ENCODE data around the gene ATP13A3.

Gene ATP13A3

DNA sequence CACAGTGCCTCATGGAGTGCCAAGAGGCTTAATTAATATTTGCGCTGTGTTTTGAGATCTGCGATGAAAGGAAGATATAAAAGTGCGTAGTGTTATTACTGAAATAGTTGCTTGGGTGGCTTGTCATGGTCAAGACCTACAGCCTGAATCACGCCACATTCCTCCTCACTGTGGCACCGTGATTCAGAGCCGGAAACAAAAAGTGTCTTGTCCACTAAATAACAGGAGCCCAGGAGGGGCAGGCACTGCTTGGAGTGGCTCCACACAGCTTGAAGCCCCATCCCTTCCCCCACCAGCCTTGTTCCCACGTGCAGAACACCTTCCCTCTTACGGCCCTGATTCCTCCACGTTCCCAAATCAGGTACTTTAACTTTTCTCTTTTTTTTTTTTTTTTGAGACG, 116.0 kb downstream of the ATP13A3 start:
- no peak for DNase-seq (ENCODE audit: low read depth in 2 of 2)

DNA sequence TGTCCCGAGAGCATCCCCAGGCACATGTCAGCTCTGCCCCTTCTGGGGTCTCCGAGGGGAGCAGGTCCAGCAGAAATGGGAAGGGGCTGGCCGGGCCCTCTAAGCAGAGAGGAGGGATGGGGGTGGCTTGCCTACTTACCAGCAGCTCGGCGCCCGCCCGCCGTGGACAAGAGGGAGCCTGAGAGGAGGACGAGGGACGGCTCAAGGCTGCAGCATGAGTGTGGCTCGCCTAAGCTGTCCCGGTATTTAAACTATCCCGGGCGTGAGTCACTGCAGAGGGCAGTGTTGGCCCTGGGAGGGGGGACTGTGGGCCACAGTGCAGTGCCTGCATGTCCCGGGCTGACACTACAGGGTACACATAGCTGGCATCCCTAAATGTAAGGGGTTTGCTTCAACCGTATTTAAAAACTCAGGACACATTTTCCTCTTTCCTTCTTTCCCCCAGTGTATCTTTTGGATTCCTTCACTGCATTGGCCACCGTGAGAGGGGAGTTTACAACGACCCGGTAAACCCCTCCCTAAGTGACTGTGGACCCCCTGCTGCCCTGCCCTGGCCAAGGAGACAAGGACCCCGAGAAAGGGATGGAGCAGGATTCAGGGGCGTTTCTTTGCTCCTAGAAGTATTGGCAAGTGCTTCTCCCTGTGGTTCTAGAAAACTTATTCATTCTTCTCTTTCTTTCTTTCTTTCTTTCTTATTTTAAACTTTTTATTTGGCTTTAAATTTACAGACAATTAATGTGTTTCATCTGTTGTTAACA, 117.1 kb downstream of the ATP13A3 start, which contains the start of gene LRRC15:
Gene LRRC15 (minus strand): TSS at position 222 of the 758 bp plus-strand sequence. CDS start 8,700 bp downstream, outside the sequence.
- DNase-seq (ENCODE audit: low read depth in 2 of 2): no peak

DNA sequence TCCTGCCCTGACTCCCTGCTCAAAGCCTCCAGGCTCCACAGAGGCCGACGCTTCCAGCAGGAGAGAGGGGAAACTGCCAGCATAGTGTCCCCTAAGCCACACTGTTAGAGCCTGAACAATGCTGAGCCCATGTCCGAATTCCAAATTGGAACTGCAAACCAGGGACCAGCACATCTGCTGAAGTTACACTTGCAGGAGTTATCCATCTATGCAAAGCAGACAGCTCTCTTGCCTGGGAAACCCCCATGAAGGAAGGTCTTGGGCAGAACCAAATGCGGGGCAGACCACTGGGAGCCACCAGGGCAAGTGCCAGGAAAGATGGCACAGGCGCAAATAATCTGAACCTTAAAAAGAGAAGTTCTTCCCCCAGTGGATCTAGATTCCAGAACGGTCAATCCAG, 117.9 kb downstream of the ATP13A3 start:
- no peak for DNase-seq (ENCODE audit: low read depth in 2 of 2)

DNA sequence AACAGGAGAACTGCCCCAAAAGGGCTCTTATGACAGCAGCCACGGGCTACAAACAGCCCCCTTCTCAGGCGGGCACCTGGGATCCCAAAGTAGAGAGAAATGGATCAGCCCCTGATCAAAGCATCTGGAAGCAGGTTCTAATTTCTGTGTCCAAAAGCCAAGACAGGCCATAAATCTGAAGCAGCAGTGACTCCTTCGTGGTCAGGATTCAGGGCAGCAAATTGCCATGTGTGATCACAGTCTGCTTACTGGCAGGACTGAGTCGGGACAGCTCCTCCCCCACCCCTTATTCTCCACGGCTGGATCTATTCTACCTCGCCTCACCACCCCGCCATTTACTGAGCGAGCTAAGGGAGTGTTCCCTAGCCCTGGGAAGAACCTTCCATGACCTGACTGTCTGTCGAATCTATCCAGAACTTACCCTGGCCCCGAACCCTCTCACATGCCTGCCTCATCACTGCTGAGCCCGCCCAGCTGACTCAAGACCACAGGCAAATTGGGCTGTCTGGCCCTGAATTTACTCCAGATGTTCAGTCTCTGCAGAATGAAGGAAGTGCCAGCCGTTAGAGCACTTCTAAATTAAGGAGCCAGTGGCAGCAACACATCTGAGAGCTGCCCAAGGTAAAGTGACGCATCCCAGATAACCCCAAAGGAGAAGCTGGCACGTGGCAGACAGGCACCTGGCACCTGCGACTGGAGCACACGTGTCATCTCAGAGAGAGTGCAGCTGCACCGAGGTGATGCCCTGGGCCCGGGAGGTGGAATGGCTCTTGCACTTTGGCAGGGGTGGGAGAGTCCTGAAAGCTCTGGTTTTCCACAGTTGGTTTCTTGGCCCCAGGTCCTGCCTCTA, 118.6 kb downstream of the ATP13A3 start:
- no peak for DNase-seq (ENCODE audit: low read depth in 2 of 2)

DNA sequence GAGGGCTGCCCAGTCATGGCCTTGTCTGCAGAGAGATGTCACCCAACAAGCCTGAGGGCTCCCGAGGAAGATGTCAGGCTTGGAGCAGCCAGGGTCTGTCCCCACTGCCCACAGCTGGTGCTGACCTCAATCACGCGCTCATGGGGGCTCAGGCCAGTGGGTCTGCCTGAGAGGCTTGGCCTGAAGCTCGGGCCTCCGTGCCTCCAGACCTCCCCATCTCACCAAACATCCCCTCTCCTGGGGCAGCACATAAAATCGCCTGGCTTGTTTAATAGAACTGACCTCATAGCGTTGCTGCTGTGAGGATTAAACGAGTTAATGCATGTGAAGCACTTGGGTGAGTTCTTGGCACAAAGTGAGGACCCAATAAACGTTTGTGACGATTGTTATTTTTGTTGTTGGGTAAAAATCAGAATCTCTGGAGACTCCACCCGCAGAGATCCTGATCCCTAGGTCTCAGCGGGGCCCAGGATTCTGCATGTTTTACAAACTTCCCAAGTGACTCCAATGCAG, 120.8 kb downstream of the ATP13A3 start:
- no peak for DNase-seq (ENCODE audit: low read depth in 2 of 2)

DNA sequence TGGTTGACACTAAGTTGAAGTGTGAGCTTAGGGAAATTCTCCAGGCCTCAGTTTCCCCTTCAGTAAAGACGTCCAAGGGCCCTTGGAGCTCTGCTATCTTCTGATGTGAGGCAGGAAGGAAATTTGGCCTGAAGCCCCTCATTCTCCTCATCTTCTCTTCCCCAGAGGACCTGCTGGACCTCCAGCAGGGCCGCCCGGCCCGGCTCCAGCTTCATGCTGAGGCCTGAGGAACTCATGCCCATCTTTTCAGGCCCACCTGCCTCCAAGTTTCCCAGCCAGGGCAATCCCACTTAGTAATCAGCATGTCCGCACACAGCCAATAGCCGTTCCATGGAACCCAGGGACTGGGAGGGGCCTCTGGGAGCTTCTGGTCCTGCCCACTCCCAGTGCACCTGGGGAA, 121.3 kb downstream of the ATP13A3 start:
- DNase-seq (ENCODE audit: low read depth in 2 of 2): no peak

DNA sequence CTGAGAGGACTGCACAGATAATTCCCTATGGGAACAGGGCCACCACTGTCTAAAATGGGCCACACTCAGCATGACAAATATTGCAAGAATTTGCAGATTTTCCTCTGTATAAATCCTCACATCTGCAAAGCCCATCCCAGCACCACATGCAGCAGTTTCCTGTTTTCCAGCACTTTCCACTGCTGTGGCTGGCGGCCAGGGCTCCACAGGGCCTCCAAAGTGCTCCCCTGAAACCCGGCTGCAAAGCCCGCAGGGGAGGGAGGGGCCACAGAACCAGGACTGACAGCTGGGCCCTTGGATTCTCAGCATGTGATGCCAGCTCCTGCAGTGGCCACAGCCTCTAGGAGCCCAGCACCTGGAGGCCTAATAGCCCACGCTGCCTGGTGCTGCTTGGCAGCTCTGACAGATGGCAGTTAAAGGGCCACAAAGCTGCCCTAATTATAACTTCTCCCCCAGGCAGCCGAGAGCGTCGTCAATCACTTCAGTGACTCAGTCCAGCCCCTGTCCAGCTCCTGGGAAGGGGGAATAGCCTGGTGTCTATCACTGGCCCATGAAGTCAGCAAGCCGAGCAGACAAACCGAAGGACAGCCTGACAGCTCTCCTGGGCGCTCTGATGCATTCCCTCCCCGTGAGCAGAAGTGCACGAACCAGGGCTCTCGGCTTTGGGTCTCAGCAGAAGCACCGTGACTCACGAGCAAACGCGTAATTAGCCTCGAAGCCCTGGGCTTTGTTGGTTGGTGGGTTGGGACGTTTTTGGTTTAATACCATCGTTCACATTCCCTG, 122.0 kb downstream of the ATP13A3 start:
- no peak for DNase-seq (ENCODE audit: low read depth in 2 of 2)

DNA sequence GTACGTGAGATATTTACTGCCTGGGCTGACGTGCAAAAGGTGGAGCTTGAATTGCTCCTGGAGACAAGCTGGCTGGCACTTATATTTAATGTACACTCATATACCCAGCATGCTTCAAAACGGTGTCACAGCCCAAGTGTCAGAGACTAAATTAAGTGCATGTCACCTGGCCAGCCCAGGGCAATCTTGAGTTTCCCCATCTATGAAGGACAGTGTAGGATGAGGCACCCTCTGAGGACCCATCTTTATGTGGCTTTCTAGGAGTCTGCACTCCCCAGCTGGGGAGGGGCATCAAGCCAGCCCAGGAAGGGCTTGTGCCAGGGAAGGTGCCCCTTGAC, 122.5 kb downstream of the ATP13A3 start:
- no peak for DNase-seq (ENCODE audit: low read depth in 2 of 2)

DNA sequence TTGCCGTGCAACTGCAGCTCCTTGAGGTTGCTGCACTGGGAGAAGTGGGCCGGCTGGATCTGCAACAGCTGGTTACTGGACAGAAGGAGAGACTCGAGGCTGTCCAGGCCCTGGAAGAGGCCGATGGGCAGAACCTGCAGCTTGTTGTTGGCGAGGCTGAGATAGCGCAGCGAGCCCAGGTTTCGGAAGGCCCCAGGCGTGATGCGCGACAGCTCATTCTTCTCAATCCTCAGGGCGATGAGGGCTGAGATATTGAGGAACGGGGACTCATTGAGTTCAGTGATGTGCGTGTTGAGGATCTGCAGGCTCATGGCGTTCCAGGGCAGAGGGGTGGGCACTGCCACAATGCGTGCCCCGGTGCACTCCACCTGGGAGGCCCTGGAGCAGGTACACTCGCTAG, 126.2 kb downstream of the ATP13A3 start:
- DNase-seq (ENCODE audit: low read depth in 2 of 2): no peak

DNA sequence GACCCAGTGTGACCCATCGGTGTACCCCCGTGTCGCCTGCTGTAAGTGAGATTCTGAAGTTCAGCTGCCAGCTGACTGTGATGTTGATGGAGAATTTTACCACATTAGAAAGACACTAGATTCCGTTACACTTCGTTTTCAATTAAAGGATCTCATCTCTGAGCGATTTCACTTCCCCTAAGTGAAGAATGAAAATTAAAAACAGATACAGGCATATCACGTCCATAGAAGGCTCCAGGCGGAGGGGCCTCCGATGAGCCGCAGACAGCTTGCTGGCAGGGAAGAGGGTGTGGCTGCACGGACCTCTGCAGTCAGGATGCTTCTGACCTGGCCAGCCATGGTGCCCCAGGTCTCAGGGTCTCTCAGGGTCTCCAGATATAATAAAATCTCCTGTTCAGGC, 129.1 kb downstream of the ATP13A3 start:
- no peak for DNase-seq (ENCODE audit: low read depth in 2 of 2)

DNA sequence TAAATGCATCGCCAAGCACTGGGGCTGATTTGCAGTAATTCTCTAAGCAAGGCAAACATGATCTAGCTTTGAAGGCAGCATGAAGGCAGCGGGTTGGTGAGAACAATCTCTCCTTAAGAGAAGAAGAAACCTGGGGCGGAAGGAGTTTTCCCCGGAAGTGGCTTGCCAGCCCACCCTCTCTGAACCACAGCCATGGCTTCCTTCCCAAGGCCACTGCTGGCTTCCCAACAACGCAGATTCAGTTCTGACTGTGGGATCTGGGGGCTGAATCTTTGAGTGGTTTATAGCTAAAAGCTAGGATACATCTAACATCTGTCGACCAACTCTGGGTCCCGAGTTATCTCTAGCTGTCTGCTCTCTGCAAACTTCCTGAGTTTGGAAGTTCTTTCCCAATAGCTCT, 131.4 kb downstream of the ATP13A3 start:
- DNase-seq (ENCODE audit: low read depth in 2 of 2): no peak

DNA sequence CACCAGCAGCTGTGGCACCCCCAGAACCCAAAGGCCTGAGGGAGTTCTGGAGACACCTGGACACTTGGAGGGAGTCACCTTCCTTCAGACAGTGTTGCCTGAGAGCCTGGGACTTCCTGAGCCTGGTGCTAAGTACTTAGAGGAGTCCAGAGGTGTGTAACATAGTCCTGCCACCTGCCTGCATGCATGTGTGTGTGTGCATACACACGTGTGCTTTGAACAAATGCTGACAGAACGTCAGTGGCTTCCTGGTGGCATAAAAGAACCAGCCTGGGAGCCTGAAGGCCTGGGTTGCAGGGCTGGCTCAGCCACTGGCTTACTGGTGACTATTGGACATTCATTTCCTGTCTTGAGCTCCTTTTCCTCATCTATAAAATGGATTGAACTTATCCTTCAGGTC, 132.5 kb downstream of the ATP13A3 start:
- DNase-seq (ENCODE audit: low read depth in 2 of 2): no peak

Measured in stimulated activated CD4-positive, alpha-beta T cell treated with anti-CD3 and anti-CD28 coated beads, Interleukin-12 subunit alpha, Interleukin-12 subunit beta, amount 100 ng/mL, for 24 hours (primary cell).